ENCODE data around the gene EPS15. TPM values are rescaled to one million over a fixed set of nuclear protein-coding genes. Genes with fewer than 3 reads are reported as not detected.

EPS15 gene
- total and polyA plus RNA-seq, 10 of the 15 experiments (the other 5 are each of a cell fraction or from before 2014, with no cell fraction given) = 24.7 to 87.8 (median 56.3) TPM

DNA sequence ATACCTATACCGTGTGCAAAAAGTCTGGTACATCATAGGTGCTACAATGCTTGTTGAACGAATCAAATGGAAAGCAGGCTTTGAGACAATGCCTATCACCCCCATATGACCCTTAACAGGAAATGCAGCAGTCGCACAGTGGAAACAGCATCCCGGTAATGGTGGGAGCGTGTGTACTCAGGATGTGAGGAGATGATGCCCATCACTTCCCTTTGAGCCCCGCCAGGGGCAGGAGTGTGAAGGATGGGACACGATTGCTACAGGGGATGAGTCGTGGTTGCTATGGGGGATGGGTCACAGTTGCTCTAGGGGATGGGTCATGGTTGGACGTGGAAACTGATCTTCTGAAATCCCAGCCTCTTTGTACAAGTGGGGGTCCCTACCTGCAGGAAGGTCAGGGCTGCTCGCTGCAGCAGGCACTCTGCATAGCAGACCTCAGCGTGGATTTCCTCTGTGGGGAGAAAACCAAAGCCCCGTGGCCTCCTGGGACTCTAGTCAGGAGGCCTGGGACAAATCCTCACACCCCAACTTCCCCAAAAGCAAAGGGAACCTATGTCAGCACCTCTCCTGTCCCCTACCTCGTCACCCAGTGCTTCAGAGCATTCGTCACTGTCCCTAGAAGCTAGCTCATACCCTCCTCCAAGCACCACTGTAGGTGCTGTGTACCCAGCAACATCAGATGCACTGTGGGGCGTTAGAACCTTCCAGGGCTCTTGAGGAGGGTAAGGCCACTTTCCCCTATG lies 208.0 kb downstream of the EPS15 start:
- 43% methylated on average over 15 of the region's 15 CpGs for WGBS (ENCODE audit: insufficient coverage, insufficient replicate concordance, low lambda C conversion rate, missing lambda C conversion rate)
- in situ Hi-C loops (cut with MboI) = no loop called here
- Histone ChIP-seq H3K4me2 (ENCODE audit: control insufficient read depth, insufficient read depth) (no peak overlapping the region), H3K9ac (ENCODE audit: control insufficient read depth, insufficient read depth, low read length) (no peak overlapping the region), H3K79me2 (ENCODE audit: control insufficient read depth, insufficient read depth, low read length) (no peaks in the 10 kb centered on the region), H3K27ac (ENCODE audit: control insufficient read depth, insufficient read depth) (no peak overlapping the region), H3K36me3 (ENCODE audit: control insufficient read depth in 2 of 2, insufficient read depth in 2 of 2, low read length in 1 of 2) (no peaks in the 10 kb centered on the region), H3K4me3 (no peak overlapping the region), H3K4me1 (ENCODE audit: control insufficient read depth, insufficient read depth, low read length) (0 out of 2 replicates have a peak, but pooled peaks cover 3% of the 10 kb centered on the region), H3K9me3 (replicated peaks; ENCODE audit: control insufficient read depth, insufficient read depth, low read length) (no peaks in the 10 kb centered on the region), H4K20me1 (ENCODE audit: control insufficient read depth, insufficient read depth) (no peaks in the 10 kb centered on the region), H3K27me3 (replicated peaks in 1 of 2; ENCODE audit: control insufficient read depth in 2 of 2, insufficient read depth in 2 of 2, low read length in 1 of 2) (no peaks in the 10 kb centered on the region), H2AFZ (ENCODE audit: control insufficient read depth, low read depth, low read length) (no peak overlapping the region; the same call in 1 of the 2 replicates)
- ChIA-PET SMC1A (ENCODE audit: uncharacterized antibody, unreplicated experiment) (no interaction called here), POLR2A (no interaction called here), CTCF (interaction anchor here (0.5 to 1.8 kb wide), 4 partner anchors 86 to 224 kb away, joined by 3 to 6 read pairs (median 4); no protein-coding TSS in a partner anchor), RAD21 (ENCODE audit: unreplicated experiment) (interaction anchor here (1.0 kb wide), 1 partner anchor 133 kb away, joined by 3 read pairs; no protein-coding TSS in a partner anchor)
- FAIRE-seq (no peak), DNase-seq (ENCODE audit: low read depth, low spot score) (no peak), ATAC-seq (no peak)
- no TSS peak for BruUV-seq (replicated peaks)
- intact Hi-C loops (cut with micrococcal nuclease; ENCODE audit: unreplicated experiment) = no loop called here
- TF ChIP-seq TCF12 (IDR thresholded peaks at IDR 0.05; ENCODE audit: low read depth, low read length) = no peak
- no peak for TF ChIP-seq RCOR1 (conservative IDR thresholded peaks at IDR 0.05; ENCODE audit: low read depth, low read length)
- no peak for TF ChIP-seq NR2C2 (IDR thresholded peaks at IDR 0.05; ENCODE audit: borderline replicate concordance, control insufficient read depth, insufficient read length, low read depth)
- TF ChIP-seq, protein P1, sequence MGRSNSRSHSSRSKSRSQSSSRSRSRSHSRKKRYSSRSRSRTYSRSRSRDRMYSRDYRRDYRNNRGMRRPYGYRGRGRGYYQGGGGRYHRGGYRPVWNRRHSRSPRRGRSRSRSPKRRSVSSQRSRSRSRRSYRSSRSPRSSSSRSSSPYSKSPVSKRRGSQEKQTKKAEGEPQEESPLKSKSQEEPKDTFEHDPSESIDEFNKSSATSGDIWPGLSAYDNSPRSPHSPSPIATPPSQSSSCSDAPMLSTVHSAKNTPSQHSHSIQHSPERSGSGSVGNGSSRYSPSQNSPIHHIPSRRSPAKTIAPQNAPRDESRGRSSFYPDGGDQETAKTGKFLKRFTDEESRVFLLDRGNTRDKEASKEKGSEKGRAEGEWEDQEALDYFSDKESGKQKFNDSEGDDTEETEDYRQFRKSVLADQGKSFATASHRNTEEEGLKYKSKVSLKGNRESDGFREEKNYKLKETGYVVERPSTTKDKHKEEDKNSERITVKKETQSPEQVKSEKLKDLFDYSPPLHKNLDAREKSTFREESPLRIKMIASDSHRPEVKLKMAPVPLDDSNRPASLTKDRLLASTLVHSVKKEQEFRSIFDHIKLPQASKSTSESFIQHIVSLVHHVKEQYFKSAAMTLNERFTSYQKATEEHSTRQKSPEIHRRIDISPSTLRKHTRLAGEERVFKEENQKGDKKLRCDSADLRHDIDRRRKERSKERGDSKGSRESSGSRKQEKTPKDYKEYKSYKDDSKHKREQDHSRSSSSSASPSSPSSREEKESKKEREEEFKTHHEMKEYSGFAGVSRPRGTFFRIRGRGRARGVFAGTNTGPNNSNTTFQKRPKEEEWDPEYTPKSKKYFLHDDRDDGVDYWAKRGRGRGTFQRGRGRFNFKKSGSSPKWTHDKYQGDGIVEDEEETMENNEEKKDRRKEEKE (IDR thresholded peaks at IDR 0.05) = no peak
- TF ChIP-seq RAD51 (IDR thresholded peaks at IDR 0.05) = no peak
- TF ChIP-seq E4F1 (IDR thresholded peaks at IDR 0.05; ENCODE audit: borderline replicate concordance, partially characterized antibody) = no peak
- no peak for TF ChIP-seq MYC (IDR thresholded peaks at IDR 0.05; ENCODE audit: insufficient read depth, insufficient read length, insufficient replicate concordance, low read length, severe bottlenecking)
- TF ChIP-seq NFXL1 (IDR thresholded peaks at IDR 0.05; ENCODE audit: borderline replicate concordance) = no peak
- no peak for TF ChIP-seq SP1 (IDR thresholded peaks at IDR 0.05; ENCODE audit: low read depth, low read length)
- TF ChIP-seq PAX8 (IDR thresholded peaks at IDR 0.05) = no peak
- no peak for TF ChIP-seq KLF5 (IDR thresholded peaks at IDR 0.05; ENCODE audit: partially characterized antibody)
- TF ChIP-seq ETV6 (conservative IDR thresholded peaks at IDR 0.05 in 1 of 2, IDR thresholded peaks at IDR 0.05 in 1 of 2; ENCODE audit: borderline replicate concordance in 1 of 2, low read depth in 1 of 2) = no peak
- TF ChIP-seq, protein P2, sequence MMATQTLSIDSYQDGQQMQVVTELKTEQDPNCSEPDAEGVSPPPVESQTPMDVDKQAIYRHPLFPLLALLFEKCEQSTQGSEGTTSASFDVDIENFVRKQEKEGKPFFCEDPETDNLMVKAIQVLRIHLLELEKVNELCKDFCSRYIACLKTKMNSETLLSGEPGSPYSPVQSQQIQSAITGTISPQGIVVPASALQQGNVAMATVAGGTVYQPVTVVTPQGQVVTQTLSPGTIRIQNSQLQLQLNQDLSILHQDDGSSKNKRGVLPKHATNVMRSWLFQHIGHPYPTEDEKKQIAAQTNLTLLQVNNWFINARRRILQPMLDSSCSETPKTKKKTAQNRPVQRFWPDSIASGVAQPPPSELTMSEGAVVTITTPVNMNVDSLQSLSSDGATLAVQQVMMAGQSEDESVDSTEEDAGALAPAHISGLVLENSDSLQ (IDR thresholded peaks at IDR 0.05) = no peak
- no peak for TF ChIP-seq ATF2 (IDR thresholded peaks at IDR 0.05; ENCODE audit: low read length)
